LNCAP (cell line): Measurements from ENCODE around the gene SHISA7.

Source experiments
- CTCF ChIP-seq: fragments of 450-650 bp; IDR thresholded peaks from 2 replicates; pipeline ENCODE4 v1.5.1; 2017; ENCODE audit warnings: mild to moderate bottlenecking

Gene SHISA7

DNA sequence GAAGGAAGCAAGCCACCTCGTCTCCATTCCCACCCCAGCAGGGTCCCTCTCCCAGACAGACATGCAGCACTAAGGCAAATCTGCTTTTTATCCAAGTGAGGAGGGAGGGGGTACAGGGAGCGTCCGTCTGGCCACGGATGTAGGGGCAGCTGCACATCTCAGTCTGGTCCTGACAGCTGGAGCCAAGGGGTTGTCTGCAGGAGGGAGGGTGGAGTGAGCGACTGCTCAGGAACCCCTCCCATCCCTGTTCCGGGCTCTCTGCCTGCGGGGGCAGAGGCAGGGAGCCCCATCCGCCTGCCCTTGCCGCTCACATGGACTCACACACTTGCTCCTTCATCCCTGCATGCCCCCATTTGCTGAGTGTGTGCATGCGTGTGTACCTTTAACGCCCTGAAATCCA, 63.9 kb downstream of the SHISA7 start:
- no peak for TF ChIP-seq CTCF
